ENCODE results near the gene MCC. TPM values are rescaled to one million over a fixed set of nuclear protein-coding genes. Genes with fewer than 3 reads are reported as not detected.

Gene MCC
- total RNA-seq, 4 donors from 2014 or later: 17.0 to 24.8 (median 21.0) TPM

DNA sequence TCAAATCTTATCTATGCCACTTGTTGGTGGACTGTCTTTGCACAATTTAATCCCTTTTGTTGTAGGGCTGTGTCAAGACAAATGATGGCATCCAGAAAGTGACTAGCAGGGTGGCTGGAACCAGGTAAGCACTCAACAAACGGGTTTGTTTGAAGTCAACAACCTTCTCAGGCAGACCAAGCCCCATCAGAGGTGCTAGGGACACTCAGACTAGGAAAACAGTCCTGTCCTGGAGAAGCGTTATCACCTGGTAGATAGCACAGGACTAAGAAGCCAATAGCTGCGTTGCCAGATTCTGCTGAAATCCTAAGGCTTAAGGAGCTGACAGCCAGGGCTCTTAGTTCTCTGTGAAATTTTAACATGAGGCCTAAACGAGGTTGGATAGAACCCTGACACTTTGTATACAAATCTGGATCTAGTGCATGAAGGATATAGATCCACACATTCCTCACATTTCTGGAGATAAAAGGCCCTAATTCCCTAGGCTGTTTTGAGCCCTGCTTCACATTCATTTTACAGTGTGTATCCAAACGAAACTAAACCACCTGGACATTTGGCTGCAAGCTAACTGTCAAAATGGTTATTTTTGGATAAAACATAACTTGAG is 331.9 kb downstream of the MCC start:
- Histone ChIP-seq H3K9me3 (no peaks in the 10 kb centered on the region), H3K4me3 (no peak overlapping the region), H3K36me3 (no peaks in the 10 kb centered on the region), H3K4me1 (peaks cover 0 to 24% (median 2%) of the 10 kb centered on the region in 4 donors), H3K27ac (replicated peaks in 1 of 4) (no peak overlapping the region), H3K27me3 (no peaks in the 10 kb centered on the region)
- TF ChIP-seq CTCF (IDR thresholded peaks at IDR 0.05) (no peak), POLR2AphosphoS5 (IDR thresholded peaks at IDR 0.05) (no peak), POLR2A (IDR thresholded peaks at IDR 0.05; ENCODE audit: low read depth) (no peak), EP300 (IDR thresholded peaks at IDR 0.05) (no peak)
- intact Hi-C loops (cut with DNase I): no loop called here
- DNase-seq (ENCODE audit: extremely low spot score): peak; percentile 39
- WGBS: 59% methylated on average over 5 of the region's 5 CpGs

DNA sequence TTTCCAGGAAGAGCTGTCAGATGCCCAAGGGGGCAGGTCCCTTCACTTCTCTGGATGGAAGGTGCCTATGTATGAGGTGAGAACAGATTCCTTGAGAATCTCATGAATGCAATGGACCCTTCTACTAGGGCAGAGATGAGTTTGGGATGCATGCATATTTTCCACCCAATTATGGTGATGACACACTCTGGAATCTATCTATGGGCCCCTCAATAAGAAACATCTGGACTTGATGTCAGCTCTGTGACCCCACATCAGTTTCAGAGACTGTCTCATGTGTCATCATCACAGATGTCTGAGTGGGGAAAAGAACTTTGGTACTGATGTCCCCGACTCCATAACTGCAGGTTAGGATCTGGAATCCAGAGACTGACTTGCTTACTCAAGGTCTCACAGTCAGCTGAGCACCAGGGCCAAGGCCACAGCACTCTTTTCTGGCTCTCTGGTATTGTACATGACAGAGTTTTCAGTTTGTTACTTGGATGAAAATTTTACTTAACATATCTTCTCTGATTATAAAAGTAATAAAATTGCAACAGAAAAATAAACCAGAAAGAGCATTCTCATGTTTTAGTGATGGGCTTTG is 334.6 kb downstream of the MCC start:
- Histone ChIP-seq H3K36me3 (no peaks in the 10 kb centered on the region), H3K4me3 (no peak overlapping the region), H3K27me3 (no peaks in the 10 kb centered on the region), H3K9me3 (no peaks in the 10 kb centered on the region), H3K27ac (replicated peaks in 1 of 4) (no peak overlapping the region), H3K4me1 (peaks cover 0 to 27% (median 2%) of the 10 kb centered on the region in 4 donors)
- peak; percentile 77 for DNase-seq (ENCODE audit: extremely low spot score)
- intact Hi-C loops (cut with DNase I): no loop called here
- WGBS: 80% methylated on average over 1 of the region's 1 CpG
- TF ChIP-seq POLR2AphosphoS5 (IDR thresholded peaks at IDR 0.05) (no peak), CTCF (IDR thresholded peaks at IDR 0.05) (no peak), EP300 (IDR thresholded peaks at IDR 0.05) (no peak)

DNA sequence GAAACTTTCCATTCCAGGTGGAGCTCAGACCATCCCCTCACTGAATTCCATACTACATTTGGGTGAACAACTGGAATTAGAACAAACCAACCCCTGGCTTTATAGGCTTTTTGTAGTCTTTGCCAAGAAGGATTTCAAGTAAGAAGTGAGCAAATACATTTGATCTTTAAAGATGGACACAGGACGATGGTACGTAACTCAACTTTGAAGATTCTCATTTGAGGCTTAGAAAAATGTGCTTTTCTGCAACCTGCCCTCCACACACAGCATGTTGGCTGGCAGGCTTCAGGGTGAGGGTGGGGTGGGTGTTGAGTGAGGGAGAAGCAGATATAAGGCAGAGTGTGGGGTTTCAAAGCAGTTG is 335.9 kb downstream of the MCC start:
- Histone ChIP-seq H3K27ac (replicated peaks in 1 of 4) (no peak overlapping the region), H3K27me3 (no peaks in the 10 kb centered on the region), H3K9me3 (no peaks in the 10 kb centered on the region), H3K4me1 (peaks cover 0 to 21% (median 0%) of the 10 kb centered on the region in 4 donors), H3K4me3 (no peak overlapping the region), H3K36me3 (no peaks in the 10 kb centered on the region)
- TF ChIP-seq CTCF (IDR thresholded peaks at IDR 0.05): no peak
- no peak for TF ChIP-seq EP300 (IDR thresholded peaks at IDR 0.05)
- TF ChIP-seq POLR2AphosphoS5 (IDR thresholded peaks at IDR 0.05): no peak
- no peak for TF ChIP-seq POLR2A (IDR thresholded peaks at IDR 0.05; ENCODE audit: low read depth)
- intact Hi-C loops (cut with DNase I): no loop called here
- 100% methylated on average over 2 of the region's 2 CpGs for WGBS
- peak; percentile 37 for DNase-seq (ENCODE audit: extremely low spot score)

DNA sequence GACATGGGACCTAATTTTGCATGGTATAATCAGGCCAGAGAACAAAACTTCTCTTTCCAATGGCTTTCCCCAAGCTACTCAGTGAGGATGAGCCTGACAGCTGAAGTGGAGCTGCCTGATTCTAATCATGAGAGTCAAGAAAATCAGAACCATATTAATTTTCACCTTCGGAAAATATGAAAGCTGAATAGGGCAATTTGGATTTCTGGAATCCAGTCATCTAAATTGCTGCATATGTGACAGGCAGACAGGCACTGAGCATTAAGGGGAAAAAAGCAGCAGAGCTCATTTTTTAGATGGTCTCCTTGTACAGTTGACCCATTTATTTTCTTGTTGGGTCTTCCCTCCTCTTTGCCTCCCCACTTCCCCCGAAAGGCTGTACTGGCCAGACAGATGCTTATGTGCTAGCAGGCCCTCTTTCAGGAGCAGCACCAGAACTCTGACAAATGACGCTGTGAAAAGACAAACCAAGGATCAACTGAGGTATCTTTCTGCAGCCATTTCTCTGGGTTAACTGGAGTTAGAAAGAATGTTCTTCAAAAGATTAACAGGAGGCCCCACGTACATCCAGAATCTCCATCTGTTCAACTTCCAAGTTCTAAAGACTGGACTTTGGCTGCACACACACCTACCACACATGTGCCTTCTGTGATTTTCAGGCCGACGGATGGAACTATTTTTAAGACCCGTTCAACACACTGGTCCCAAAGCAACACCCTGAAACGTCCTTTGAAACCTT is 336.4 kb downstream of the MCC start:
- no peak for TF ChIP-seq EP300 (IDR thresholded peaks at IDR 0.05)
- TF ChIP-seq POLR2A (IDR thresholded peaks at IDR 0.05; ENCODE audit: low read depth): no peak
- TF ChIP-seq POLR2AphosphoS5 (IDR thresholded peaks at IDR 0.05): no peak
- TF ChIP-seq CTCF (IDR thresholded peaks at IDR 0.05): no peak
- 95% methylated on average over 8 of the region's 8 CpGs for WGBS
- no peaks in the 10 kb centered on the region for H3K36me3 ChIP-seq
- no peak overlapping the region for H3K4me3 ChIP-seq
- peaks cover 0 to 15% (median 0%) of the 10 kb centered on the region in 4 donors for H3K4me1 ChIP-seq
- no peaks in the 10 kb centered on the region for H3K27me3 ChIP-seq
- no peaks in the 10 kb centered on the region for H3K9me3 ChIP-seq
- intact Hi-C loops (cut with DNase I): no loop called here
- DNase-seq (ENCODE audit: extremely low spot score): peak; percentile 57
- no peak overlapping the region for H3K27ac ChIP-seq (replicated peaks in 1 of 4)
